Smooth muscle cell (in vitro differentiated cells): ENCODE results near the gene ABRACL. TPM values are rescaled to one million over a fixed set of nuclear protein-coding genes. Genes with fewer than 3 reads are reported as not detected.
"Not testable (repeated sequence)": the region's sequence is repeated elsewhere in the genome, so short reads cannot be mapped to it uniquely, and the experiment has no call there.

ENCODE experiments used
- DNase-seq: peaks from one replicate; lab custom pipeline; 2025; ENCODE audit not compliant: unreplicated experiment; lab: John Stamatoyannopoulos, UW
- H2AFZ ChIP-seq: fragments of 200-600 bp; sonication (generic); 2 replicates; pipeline ENCODE4 v1.6.0; 2016; ENCODE audit warnings: antibody characterized with exemption, low read depth, mild to moderate bottlenecking
- H3F3A ChIP-seq: fragments of 200-600 bp; sonication (generic); 2 replicates; pipeline ENCODE4 v1.6.0; 2017; ENCODE audit warnings: antibody characterized with exemption, low read depth
- H3K27ac ChIP-seq: fragments of 200-600 bp; sonication (generic); 2 replicates; pipeline ENCODE4 v1.5.1; 2016; ENCODE audit warnings: low read depth, mild to moderate bottlenecking
- H3K27me3 ChIP-seq: fragments of 200-600 bp; sonication (generic); 2 replicates; pipeline ENCODE4 v1.6.1; 2016; ENCODE audit warnings: low read depth, mild to moderate bottlenecking
- H3K36me3 ChIP-seq: fragments of 200-600 bp; sonication (generic); 2 replicates; pipeline ENCODE4 v1.5.1; 2016; ENCODE audit warnings: low read depth
- H3K4me1 ChIP-seq: fragments of 200-600 bp; sonication (generic); 2 replicates; pipeline ENCODE4 v1.5.1; 2016; ENCODE audit warnings: low read depth
- H3K4me2 ChIP-seq: fragments of 200-600 bp; sonication (generic); 2 replicates; pipeline ENCODE4 v1.6.0; 2016; ENCODE audit warnings: mild to moderate bottlenecking
- H3K4me3 ChIP-seq: fragments of 200-600 bp; sonication (generic); 2 replicates; pipeline ENCODE4 v1.5.1; 2016; ENCODE audit warnings: mild to moderate bottlenecking
- H3K79me2 ChIP-seq: fragments of 200-600 bp; sonication (generic); 2 replicates; pipeline ENCODE4 v1.6.0; 2016; ENCODE audit warnings: low read depth, mild to moderate bottlenecking
- H3K9ac ChIP-seq: fragments of 200-600 bp; sonication (generic); 2 replicates; pipeline ENCODE4 v1.6.0; 2016; ENCODE audit warnings: low read depth
- H3K9me3 ChIP-seq: fragments of 200-600 bp; sonication (generic); replicated peaks from 2 replicates; pipeline ENCODE4 v1.5.1; 2016; ENCODE audit warnings: low read depth
- H4K20me1 ChIP-seq: fragments of 200-600 bp; sonication (generic); 2 replicates; pipeline ENCODE4 v1.6.0; 2016; ENCODE audit warnings: low read depth
- WGBS: methylation state at CpG from one replicate; pipeline ENCODE4 v1.1.7; 2016; ENCODE audit warnings: low lambda C conversion rate; 5-methylcytosine and 5-hydroxymethylcytosine counted together
- polyA plus RNA-seq: library from polyadenylated mRNA; unstranded; fragments of >200 nt; fragmentation: Nextera tagmentation; extraction: Ambion mirVana; gene quantifications from 2 replicates; pipeline ENCODE4 v1.2.1, GENCODE V29; 2016
- total RNA-seq: library from RNA; depleted of rRNA; stranded (reverse); fragments of >200 nt; gene quantifications from 2 replicates; pipeline ENCODE4 v1.2.3, GENCODE V29; 2014
- TF ChIP-seq, protein P1 (sequence below): fragments of 200-600 bp; sonication (generic); IDR thresholded peaks from 2 replicates; pipeline ENCODE4 v1.5.1; 2017; ENCODE audit warnings: borderline replicate concordance, mild to moderate bottlenecking, antibody characterized with exemption; ENCODE audit not compliant: insufficient read depth, poor library complexity, severe bottlenecking

The ABRACL gene
- total and polyA plus RNA-seq, 2 experiments from 2014 or later = 40.3 to 47.9 TPM

DNA sequence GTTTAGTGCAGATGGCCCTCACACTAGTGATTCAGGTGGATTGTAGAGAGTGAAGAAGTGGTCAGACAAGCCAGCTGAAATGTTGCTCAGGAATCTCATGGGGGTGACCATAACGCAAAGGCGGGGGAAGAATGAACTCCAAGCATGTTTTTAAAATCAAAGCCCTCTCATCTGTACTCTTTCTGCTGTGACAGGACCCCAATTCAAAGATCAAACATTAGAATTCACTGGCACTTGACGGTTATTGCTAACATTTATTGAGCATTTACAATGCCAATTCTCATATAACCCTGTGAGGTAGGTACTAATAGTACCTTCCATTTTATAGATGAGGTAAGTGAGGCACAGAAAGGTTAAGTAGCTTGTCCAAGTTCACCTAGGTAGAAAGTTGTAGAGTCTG, 15.7 kb downstream of the ABRACL start:
- no peaks in the 10 kb centered on the region for H3K27me3 ChIP-seq
- H3F3A ChIP-seq = no peaks in the 10 kb centered on the region
- H2AFZ ChIP-seq = no peak overlapping the region
- no peaks in the 10 kb centered on the region for H3K79me2 ChIP-seq
- no peaks in the 10 kb centered on the region for H3K4me1 ChIP-seq
- 97% methylated on average over 3 of the region's 3 CpGs for WGBS
- no peaks in the 10 kb centered on the region for H4K20me1 ChIP-seq
- peaks cover 7% of the 10 kb centered on the region for H3K36me3 ChIP-seq
- no peak overlapping the region for H3K9ac ChIP-seq
- H3K4me2 ChIP-seq = no peak overlapping the region
- TF ChIP-seq, protein P1, sequence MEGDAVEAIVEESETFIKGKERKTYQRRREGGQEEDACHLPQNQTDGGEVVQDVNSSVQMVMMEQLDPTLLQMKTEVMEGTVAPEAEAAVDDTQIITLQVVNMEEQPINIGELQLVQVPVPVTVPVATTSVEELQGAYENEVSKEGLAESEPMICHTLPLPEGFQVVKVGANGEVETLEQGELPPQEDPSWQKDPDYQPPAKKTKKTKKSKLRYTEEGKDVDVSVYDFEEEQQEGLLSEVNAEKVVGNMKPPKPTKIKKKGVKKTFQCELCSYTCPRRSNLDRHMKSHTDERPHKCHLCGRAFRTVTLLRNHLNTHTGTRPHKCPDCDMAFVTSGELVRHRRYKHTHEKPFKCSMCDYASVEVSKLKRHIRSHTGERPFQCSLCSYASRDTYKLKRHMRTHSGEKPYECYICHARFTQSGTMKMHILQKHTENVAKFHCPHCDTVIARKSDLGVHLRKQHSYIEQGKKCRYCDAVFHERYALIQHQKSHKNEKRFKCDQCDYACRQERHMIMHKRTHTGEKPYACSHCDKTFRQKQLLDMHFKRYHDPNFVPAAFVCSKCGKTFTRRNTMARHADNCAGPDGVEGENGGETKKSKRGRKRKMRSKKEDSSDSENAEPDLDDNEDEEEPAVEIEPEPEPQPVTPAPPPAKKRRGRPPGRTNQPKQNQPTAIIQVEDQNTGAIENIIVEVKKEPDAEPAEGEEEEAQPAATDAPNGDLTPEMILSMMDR = no peak
- no peak overlapping the region for H3K27ac ChIP-seq
- H3K9me3 ChIP-seq = no peaks in the 10 kb centered on the region
- no peak for DNase-seq
- no peak overlapping the region for H3K4me3 ChIP-seq

DNA sequence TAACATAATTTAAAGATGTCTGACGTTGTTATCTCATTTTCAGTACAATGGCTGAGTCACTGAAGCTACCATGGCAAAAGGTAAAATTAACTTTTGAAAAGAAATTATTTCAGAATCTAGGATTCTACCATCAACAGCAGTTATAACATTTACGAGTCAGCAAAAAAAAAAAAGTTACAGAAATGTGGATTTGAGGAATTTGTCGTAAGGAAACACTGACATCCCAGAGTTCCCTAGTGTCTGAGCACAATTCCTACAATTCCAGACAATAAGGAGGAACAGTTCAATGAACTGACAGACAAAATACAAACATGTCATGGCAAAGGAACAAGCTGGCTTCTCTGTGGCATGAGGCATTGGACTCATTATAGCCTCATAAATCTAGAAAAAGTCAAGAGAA, 19.1 kb downstream of the ABRACL start:
- TF ChIP-seq, protein P1 = no peak
- Histone ChIP-seq H3K9ac (no peak overlapping the region), H3K4me2 (no peak overlapping the region), H3F3A (no peaks in the 10 kb centered on the region), H3K4me1 (no peaks in the 10 kb centered on the region), H3K9me3 (no peaks in the 10 kb centered on the region), H3K27me3 (no peaks in the 10 kb centered on the region), H3K36me3 (peaks cover 3% of the 10 kb centered on the region), H3K27ac (no peak overlapping the region), H3K4me3 (no peak overlapping the region), H3K79me2 (no peaks in the 10 kb centered on the region), H4K20me1 (no peaks in the 10 kb centered on the region), H2AFZ (no peak overlapping the region)
- DNase-seq = no peak
- 76% methylated on average over 3 of the region's 3 CpGs for WGBS

- WGBS = 87% methylated on average over 4 of the region's 4 CpGs
- not testable (repeated sequence) for H3K27ac ChIP-seq, H3F3A ChIP-seq, H2AFZ ChIP-seq, H3K4me1 ChIP-seq, H3K36me3 ChIP-seq, H3K27me3 ChIP-seq, H3K79me2 ChIP-seq, DNase-seq, H3K9me3 ChIP-seq, H4K20me1 ChIP-seq, H3K4me3 ChIP-seq, H3K9ac ChIP-seq, H3K4me2 ChIP-seq
Observed at GRCh38 chr6:139048912-139049311, 20.4 kb downstream of the ABRACL start.

GRCh38 chr6:139050131-139050769, 21.7 kb downstream of the ABRACL start:
- H3K36me3 ChIP-seq, H3F3A ChIP-seq, H3K79me2 ChIP-seq, H3K9me3 ChIP-seq, H3K27me3 ChIP-seq, H3K9ac ChIP-seq, H4K20me1 ChIP-seq, H3K27ac ChIP-seq, H3K4me2 ChIP-seq, H2AFZ ChIP-seq, H3K4me3 ChIP-seq, DNase-seq, H3K4me1 ChIP-seq: not testable (repeated sequence)
- 90% methylated on average over 5 of the region's 5 CpGs for WGBS
